ENCODE measurements around the gene C1orf21.

The C1orf21 gene

GRCh38 chr1:184405094-184405800, 18.4 kb downstream of the C1orf21 start:
- H3K36me3 ChIP-seq (ENCODE audit: control insufficient read depth, insufficient read depth, low read length), result no peaks in the 10 kb centered on the region
- H3K4me3 ChIP-seq (ENCODE audit: low read depth, low read length), result no peak overlapping the region
- no peak for TF ChIP-seq CTCF (IDR thresholded peaks at IDR 0.05)
- H3K27me3 ChIP-seq (ENCODE audit: control insufficient read depth, insufficient read depth, low read length), result no peaks in the 10 kb centered on the region
- H3K9ac ChIP-seq, result no peak overlapping the region
- H2AFZ ChIP-seq, result no peak overlapping the region
- no peaks in the 10 kb centered on the region for H3K4me1 ChIP-seq
- peaks cover 2% of the 10 kb centered on the region for H3K79me2 ChIP-seq
- no peaks in the 10 kb centered on the region for H3K9me3 ChIP-seq (ENCODE audit: control insufficient read depth, low read length)
- H3K27ac ChIP-seq, result no peak overlapping the region
- no peak overlapping the region for H3K4me2 ChIP-seq (ENCODE audit: low read length)

GRCh38 chr1:184405801-184406142, 18.9 kb downstream of the C1orf21 start:
- H3K27ac ChIP-seq, result no peak overlapping the region
- H3K4me1 ChIP-seq, result no peaks in the 10 kb centered on the region

GRCh38 chr1:184406479-184406878, 19.6 kb downstream of the C1orf21 start:
- Histone ChIP-seq H3K4me2 (ENCODE audit: low read length) (no peak overlapping the region), H3K36me3 (ENCODE audit: control insufficient read depth, insufficient read depth, low read length) (no peaks in the 10 kb centered on the region), H3K9me3 (ENCODE audit: control insufficient read depth, low read length) (no peaks in the 10 kb centered on the region), H2AFZ (no peak overlapping the region), H3K4me1 (no peaks in the 10 kb centered on the region), H3K4me3 (ENCODE audit: low read depth, low read length) (no peak overlapping the region), H3K9ac (no peak overlapping the region), H3K79me2 (no peaks in the 10 kb centered on the region), H3K27ac (no peak overlapping the region), H3K27me3 (ENCODE audit: control insufficient read depth, insufficient read depth, low read length) (no peaks in the 10 kb centered on the region)
- no peak for TF ChIP-seq CTCF (IDR thresholded peaks at IDR 0.05)

More at GRCh38 chr1:184405801-184406142, 18.9 kb downstream of the C1orf21 start:
- Histone ChIP-seq H2AFZ (no peak overlapping the region), H3K9ac (no peak overlapping the region), H3K36me3 (ENCODE audit: control insufficient read depth, insufficient read depth, low read length) (no peaks in the 10 kb centered on the region), H3K4me3 (ENCODE audit: low read depth, low read length) (no peak overlapping the region), H3K4me2 (ENCODE audit: low read length) (peak overlapping the region; percentile 28), H3K9me3 (ENCODE audit: control insufficient read depth, low read length) (no peaks in the 10 kb centered on the region), H3K79me2 (peaks cover under 1% of the 10 kb centered on the region), H3K27me3 (ENCODE audit: control insufficient read depth, insufficient read depth, low read length) (no peaks in the 10 kb centered on the region)
- TF ChIP-seq CTCF (IDR thresholded peaks at IDR 0.05), result no peak

- no peaks in the 10 kb centered on the region for H3K36me3 ChIP-seq (ENCODE audit: control insufficient read depth, insufficient read depth, low read length)
- H3K4me1 ChIP-seq, result no peaks in the 10 kb centered on the region
- no peak overlapping the region for H2AFZ ChIP-seq
- H3K9ac ChIP-seq, result no peak overlapping the region
- H3K9me3 ChIP-seq (ENCODE audit: control insufficient read depth, low read length), result no peaks in the 10 kb centered on the region
- no peak overlapping the region for H3K4me3 ChIP-seq (ENCODE audit: low read depth, low read length)
- no peak overlapping the region for H3K4me2 ChIP-seq (ENCODE audit: low read length)
- no peak overlapping the region for H3K27ac ChIP-seq
- H3K27me3 ChIP-seq (ENCODE audit: control insufficient read depth, insufficient read depth, low read length), result no peaks in the 10 kb centered on the region
- no peaks in the 10 kb centered on the region for H3K79me2 ChIP-seq
- TF ChIP-seq CTCF (IDR thresholded peaks at IDR 0.05), result no peak
These were observed 21.1 kb downstream of the C1orf21 start for GRCh38 chr1:184407816-184408510.

Measured in parathyroid adenoma (tissue), 2 donors.